Renal pelvis (tissue), 12 donors: ENCODE results near the gene UNC79. TPM values are rescaled to one million over a fixed set of nuclear protein-coding genes. Genes with fewer than 3 reads are reported as not detected.
A peak's percentile ranks its signal among the peaks of the same experiment; 100 is the strongest.
"Not testable (repeated sequence)": the region's sequence is repeated elsewhere in the genome, so short reads cannot be mapped to it uniquely, and the experiment has no call there.

Source experiments
- DNase-seq: peaks from one replicate; pipeline ENCODE4 v3.0.0-alpha.2; 2013
- long read RNA-seq, 16 experiments: transcript quantifications; one replicate each; lab custom pipeline, GENCODE V29; 2026
- polyA plus RNA-seq, 3 donors: library from polyadenylated mRNA; unstranded; fragments of 120-200 nt; gene quantifications; one replicate each; pipeline ENCODE4 v1.2.1, GENCODE V29; 2013; ENCODE audit not compliant: insufficient read length in 3 of 3

Gene UNC79
- 1 to 10 TPM in 2 of 3 donors, under 1 TPM in 1; 0.67 to 1.5 (median 1.5) TPM for polyA plus RNA-seq
- long read RNA-seq, donor 1, result 0 reads
- long read RNA-seq, donor 2, result 0 reads
- long read RNA-seq, donor 3, result 0 reads
- long read RNA-seq, donor 4, result 0 reads
- long read RNA-seq, donor 5, result 0 reads
- long read RNA-seq, donor 6, partial matches to known transcripts, result 0 of 1 reads
- long read RNA-seq, donor 6, other reads (novel, unspliced or antisense), result 0 of 1 reads
- long read RNA-seq, donor 7, result 0 reads
- long read RNA-seq, donor 8, result 0 reads
- long read RNA-seq, donor 9, result 0 reads
- long read RNA-seq, donor 10, result 0 reads
- long read RNA-seq, donor 11, result 0 reads
- long read RNA-seq, donor 12, result 0 reads
- long read RNA-seq, donor 13, result 0 reads
- long read RNA-seq, donor 14, result 0 reads
- long read RNA-seq, donor 15, result 0 reads
- long read RNA-seq, donor 16, result 0 reads

DNA sequence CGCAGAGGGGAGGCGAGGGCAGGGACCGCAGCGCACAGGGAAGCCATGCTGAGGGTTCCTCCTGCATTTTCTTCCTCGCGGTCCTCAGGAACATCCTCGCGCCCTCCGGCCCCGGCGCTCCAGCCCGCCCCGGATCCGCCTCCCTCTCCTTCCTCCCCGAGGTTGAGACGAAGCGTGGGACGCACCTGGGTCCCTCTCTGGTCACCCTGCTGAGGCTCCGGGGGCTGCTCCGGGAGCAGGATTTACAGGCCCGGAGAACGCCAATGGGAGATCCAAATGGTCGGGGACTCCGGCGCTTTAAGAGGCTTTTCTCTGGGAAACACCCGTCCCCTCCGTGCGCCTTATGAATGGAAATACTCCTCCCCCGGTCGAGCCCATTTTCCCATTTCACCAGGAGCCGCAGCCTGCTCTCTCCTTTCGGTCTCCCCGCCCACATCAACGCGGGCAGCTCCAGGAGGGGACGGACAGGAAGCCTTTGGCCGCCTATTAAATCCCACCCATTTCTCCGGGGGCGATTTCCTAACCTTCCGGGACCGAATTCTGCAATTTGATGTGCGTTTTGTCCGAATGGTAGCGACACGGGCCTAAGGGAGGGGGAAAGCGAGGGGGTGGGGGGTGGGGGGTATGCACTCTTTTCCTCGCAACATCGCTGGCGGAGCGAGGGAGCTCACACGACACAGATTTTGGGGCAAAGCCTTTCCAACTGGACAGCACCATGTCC, at the start of gene UNC79:
Gene UNC79, plus strand, starts transcription at position 625 of the 721 bp plus-strand sequence. Its CDS starts 91 bp downstream, at position 716.
- DNase-seq, result peak; percentile 44

DNA sequence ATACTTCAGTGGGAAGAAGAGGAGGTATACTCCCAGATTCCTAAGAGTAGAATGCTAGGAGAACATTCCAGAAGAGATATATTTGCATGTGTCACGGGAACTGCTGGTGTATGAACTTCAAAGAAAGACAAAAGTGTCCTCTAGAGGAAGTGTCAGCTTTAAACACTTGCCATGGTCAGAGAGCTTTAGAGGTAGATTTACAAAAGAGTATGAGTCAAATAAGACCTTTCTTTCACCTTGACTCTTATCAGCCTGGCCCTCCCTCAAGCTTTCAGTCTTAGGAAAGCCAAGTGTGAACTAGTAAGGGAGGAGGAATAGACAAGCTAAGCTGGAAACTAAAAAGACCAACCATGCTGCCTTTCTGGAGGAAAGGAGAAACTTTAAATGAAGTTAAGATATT, 49.1 kb upstream of the UNC79 start:
- DNase-seq, result no peak

DNA sequence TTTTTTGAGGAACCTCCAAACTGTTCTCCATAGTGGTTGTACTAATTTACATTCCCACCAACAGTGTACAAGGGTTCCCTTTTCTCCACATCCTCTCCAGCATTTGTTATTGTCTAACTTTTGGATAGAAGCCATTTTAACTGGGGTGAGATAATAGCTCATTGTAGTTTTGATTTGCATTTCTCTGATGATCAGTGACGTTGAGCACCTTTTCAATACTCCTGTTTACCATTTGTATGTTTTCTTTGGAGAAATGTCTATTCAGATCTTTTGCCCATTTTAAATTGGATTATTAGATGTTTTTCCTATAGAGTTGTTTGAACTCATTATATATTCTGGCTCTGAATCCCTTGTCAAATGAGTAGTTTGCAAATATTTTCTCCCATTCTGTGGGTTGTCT, 46.5 kb upstream of the UNC79 start:
- not testable (repeated sequence) for DNase-seq

DNA sequence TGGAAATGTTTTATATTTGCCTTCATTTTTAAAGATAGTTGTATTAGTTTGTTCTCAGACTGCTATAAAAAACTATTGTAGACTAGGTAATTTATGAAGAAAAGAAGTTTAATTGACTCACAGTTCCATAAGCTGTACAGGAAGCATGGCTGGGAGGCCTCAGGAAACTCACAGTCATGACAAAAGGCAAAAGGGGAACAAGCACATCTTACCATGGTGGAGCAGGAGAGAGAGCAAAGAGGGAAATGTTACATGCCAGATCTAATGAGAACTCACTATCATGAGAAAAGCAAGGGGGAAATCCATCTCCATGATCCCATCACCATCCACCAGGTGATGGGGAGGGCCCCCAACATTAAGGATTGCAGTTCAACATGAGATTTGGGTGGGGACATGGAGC, 35.5 kb upstream of the UNC79 start:
- no peak for DNase-seq

DNA sequence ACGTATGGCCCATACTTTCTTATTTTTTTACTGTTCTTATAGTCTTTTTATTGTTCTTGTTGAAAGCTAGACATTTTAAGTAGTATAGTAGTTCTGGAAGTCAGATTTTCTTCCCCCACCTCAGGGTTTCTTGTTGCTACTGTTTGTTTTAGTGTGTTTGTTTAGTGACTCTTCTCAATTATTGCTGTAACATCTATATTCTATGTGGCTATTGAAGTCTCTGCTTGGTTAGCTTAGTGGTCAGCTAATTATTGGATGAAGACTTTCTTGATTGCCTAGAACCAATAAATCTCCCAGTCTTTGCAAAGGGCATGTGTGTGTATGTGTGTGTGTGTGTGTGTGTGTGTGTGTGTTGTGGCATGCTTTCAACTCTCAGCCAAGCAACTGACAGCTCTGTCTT, 34.3 kb upstream of the UNC79 start:
- DNase-seq, result no peak

DNA sequence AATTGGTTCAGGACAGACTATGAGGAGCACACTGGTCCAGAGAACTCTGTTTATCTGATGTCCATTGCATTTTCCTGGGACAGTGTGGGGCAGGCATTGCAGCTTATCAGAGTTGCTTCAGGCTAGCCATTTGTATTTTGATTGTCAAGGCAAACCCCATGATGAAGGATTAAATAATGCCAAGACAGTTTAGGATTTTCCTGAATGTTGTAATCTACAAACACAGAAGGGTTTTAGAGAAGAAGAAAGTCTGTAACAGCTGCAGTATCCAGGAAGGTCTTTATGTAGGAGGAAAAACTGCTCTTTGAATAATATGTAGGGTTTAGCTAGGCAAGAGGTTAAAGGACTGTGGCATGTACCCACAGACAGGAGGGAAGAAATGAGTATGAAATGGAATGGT, 32.2 kb upstream of the UNC79 start:
- no peak for DNase-seq

DNA sequence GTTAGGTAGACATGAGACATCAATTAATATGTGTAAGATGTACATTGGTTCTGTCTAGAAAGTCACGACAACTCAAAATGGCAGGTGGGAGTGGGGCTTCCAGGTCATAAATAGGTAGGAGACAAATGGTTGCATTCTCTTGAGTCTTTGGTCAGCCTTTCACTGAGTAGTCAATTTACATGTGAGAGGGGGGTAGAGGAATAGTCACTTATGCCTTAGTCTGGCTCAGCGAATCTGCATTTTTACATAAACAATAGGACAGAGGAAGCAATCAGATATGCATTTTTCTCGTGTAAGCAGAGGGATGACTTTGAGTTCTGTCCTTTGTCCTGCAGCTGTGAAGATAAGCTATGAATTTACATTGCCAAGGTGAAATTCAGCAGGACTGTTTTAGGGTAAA, 27.8 kb upstream of the UNC79 start:
- no peak for DNase-seq

DNA sequence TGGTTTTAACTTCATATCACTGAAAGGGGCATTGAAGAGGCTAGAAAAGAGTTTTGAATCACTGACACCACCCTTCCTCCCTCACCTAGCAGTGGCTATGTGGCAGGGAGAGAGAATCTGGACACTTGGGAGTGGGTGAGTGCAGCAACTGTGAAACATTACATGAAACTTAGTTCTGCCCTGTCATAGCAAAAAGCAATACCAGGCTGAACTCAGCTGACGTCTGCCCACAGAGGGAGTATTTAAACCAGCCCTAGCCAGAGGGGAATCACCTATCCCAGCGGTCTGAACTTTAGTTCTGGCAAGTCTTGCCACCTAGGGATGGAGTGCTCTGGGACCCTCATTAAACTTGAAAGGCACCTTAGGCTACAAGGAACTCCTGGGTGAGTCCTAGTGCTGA, 20.7 kb upstream of the UNC79 start:
- DNase-seq, result no peak

DNA sequence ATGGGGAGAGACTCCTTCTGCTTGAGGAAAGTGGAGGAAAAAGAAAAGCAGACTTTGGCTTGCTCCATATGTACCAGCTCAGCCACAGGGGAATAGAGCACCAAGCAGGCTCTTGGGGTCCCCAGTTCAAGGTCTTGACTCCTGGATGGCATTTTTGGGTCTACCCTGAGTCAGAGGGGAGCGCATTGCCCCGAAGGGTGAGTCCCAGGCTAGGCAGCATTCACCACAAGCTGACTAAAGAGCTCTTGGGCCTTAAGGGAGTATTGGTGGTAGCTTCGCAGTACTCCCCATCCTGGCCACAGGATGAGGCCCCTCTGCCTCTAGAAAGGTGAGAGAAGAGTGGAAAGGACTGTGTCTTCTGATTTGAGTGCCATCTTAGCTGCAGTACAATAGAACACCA, 19.8 kb upstream of the UNC79 start:
- DNase-seq, result no peak

DNA sequence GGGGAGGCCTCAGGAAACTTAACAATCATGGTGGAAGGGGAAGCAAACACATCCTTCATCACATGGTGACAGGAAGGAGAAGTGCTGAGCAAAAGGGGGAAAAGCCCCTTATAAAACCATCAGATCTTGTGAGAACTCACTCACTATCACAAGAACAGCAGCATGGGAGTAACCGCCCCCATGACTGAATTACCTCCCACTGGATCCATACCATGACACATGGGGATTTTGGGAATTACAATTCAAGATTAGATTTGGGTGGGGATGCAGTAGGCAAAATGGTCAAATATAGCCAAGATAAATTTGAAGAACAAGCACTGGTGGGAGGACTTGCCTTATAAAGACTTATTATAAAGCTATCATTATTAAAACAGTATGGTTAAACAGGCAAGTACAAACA, 5.6 kb upstream of the UNC79 start:
- not testable (repeated sequence) for DNase-seq

DNA sequence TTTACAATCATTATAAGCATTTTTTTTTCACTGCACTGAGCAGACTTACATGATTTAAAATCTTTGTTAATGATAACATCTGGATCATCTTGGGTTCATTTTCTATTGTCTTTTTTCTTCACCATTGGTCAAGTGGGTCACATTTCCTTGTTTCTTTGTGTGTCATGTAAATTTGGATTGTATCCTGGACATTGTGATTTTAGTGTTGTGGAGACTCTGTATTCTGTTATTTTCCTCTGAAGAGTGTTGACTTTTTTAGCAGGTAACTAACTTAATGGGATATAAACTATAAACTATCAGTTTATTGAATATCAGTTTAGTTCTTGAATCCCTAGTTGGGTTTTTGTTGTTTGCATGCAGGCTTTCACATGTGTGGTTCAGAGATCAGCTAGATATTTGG, 4.0 kb upstream of the UNC79 start:
- no peak for DNase-seq

DNA sequence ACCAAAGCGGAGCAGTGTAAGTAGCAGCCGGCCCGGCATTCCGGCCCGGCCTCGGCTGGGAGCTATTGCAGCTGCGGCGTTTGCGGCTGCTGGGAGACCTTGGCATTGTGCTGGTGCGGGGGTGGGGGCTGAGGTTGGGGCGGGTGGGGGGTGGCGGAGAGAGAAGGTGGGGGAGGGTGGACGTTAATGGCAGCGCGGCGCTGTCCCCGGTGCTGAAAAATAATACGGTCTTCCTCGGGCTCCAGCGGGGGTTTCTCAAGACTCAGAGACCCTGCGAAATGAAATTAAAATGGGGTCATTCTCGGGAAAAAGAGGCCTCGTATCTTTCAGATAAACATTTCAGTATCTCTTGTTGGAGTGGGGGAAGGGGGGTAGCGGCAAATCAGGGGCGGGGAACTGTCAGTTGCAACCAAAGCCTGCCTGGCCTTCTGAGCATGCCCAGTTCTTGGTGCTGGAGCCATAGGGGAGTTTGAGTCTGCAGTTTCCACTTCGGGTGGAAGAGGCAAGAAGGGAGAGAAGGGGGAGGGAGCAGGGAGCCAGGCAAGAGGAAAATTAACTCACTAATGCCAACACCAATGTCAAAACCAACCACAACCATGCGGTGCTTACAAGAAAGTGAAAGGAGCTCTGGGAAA, 414 bp downstream of the UNC79 start:
- DNase-seq, result peak; percentile 63

DNA sequence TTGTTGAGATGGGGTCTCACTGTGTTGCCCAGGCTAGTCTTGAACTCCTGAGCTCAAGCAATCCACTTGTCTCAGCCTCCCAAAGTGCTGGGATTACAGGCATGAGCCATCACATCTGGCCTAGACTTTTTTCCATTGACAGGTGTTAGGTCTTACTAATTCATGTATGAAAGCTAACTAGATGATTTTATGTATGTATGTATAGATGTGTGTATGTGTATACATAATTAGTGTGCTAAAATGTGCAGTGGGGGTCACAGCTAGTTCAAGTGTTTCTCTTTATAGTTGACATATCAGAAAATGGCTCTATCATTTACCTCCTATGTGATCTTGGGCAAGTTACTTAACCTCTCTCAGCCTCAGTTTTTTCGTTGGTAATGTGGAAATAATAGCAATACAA, 23.5 kb downstream of the UNC79 start:
- no peak for DNase-seq

DNA sequence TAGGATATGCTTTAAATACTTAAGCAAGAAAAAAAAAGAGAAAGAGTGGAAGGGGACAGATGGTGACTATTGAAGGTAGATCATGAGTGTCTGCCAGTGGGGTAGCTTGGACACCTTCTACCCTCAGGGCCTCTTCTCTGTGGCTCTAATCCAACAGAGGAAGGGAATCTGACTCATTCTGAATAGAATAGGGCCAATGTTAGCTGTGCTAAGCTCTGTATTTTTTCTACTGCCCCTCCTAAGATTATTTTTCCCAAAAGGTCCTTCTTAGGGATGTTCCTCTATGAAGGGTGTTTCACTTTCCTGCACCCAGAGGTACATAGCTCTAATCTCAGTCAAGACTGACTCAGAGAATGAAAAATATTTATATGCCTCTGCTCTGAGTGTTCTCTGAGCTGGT, 25.6 kb downstream of the UNC79 start:
- DNase-seq, result no peak

DNA sequence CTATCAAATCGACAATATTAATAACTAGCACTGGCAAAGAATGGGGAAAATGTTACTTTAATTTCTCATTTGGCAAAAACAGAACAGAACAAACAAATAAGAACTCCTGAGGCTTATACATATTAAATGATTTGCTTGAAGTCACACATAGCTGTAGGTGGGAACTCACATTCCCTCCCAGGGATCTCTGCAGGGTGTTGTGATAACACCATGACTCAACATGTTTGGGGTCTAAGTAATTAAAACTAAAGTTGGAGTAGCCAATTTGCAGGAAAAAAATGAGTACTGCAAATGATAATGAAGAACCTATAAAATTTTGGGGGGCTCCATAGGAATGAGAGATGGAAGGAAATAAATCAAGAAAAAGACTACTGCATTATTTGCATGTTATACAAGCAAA, 27.5 kb downstream of the UNC79 start:
- no peak for DNase-seq

DNA sequence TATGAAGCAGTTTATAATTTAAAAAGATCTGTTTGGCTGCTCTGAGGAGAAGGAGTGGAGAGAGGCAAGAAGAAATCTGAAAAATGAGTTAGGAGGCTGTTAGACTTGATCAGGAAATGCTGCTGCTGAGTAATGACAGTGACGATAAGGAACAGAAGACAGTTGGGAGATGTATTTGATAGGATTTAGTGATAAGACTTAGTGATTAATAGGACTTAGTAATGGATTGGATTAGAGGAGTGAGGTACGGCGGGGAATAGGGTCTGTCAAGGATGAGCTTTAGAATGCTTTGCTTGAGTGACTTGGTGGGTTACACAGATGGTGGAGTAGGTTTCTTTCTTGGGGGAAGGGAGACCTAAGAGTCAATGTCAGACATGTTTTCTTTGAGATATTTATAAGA, 31.7 kb downstream of the UNC79 start:
- DNase-seq, result no peak

DNA sequence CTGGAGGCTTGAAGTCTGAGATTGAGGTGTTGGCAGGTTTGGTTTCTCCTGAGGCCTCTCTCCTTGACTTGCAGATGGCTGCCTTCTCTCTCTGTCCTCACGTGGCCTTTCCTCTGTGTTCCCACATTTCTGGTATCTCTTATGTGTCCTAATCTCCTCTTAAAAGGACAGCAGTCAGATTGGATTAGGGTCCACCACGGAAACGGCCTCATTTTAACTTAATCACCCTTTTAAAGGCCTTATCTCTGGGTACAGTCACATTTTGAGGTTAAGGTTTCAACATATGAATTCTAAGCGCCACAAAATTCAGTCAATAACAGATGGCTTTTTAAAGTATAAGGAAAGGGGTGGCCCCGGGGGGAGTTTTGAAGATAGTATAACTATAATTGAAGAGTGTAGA, 33.5 kb downstream of the UNC79 start:
- no peak for DNase-seq

DNA sequence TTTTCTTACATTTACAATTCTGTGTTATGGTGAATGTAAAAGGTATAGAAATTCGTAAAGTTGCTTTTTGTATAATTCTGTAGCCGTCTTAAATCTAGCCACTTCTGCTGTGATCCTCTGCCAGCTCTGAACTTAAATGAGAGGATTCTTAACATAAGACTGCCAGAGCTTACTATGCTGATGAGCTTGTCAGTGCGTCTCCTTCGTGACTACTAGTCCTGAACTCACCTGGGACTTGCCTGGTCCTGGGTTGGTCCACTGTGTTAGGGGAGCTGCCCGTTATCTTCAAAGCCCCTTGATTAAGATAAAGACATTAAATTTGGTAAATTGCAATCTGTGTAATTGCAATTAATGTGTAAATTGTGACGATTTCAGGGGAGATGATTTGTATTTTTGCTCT, 44.7 kb downstream of the UNC79 start:
- DNase-seq, result no peak

DNA sequence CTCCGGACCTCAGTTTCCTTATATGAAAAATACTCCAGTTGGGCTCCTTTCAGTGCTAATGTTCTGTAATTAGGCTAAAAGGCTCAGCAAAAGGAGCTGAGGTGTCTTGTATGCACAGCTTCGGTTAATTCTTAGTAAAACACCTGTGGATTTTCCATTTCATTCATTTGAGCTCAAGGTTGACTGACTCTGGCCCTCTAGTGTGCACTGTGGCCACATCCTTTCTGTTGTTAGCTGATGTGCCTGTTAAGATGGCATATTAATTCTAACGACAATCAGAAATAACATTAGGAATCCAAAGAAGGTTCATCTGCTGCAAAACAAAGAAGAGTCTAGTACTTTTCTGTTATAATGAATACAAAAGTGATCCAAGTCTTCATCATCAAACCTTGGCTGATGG, 45.6 kb downstream of the UNC79 start:
- DNase-seq, result no peak

DNA sequence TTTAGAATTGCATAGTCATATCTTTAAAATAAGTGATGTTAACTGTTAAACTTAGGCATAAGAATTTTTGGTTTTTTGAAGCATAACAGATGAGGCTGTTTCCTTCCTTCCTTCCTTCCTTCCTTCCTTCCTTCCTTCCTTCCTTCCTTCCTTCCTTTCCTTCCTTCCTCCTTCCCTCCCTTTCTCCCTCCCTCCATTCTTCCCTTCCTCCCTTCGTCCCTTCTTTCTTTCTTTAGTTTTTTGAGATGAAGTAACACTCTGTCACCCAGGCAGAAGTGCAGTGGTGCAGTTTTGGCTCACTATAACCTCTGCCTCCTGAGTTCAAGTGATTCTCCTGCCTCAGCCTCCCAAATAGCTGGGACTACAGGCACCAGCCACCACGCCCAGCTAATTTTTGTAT, 48.3 kb downstream of the UNC79 start:
- not testable (repeated sequence) for DNase-seq

DNA sequence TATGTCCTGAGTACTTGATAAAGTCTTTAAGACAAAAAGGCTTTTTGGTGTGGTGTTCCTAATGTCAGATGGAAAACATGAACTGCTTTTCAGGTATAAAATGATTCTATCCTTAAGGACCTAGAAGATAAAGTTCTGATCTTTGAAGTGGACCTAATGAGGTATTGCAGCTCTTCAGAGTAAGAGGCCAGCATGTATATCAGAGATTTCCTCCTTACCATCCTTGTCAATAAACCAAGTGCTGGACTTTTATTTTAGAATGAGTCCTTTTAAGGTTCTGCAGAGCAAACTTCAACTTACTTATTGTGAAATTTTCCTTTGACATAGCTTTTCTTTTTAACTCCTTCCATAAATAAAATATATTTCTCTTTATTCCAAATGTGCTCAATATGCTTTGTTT, 50.1 kb downstream of the UNC79 start:
- DNase-seq, result no peak

DNA sequence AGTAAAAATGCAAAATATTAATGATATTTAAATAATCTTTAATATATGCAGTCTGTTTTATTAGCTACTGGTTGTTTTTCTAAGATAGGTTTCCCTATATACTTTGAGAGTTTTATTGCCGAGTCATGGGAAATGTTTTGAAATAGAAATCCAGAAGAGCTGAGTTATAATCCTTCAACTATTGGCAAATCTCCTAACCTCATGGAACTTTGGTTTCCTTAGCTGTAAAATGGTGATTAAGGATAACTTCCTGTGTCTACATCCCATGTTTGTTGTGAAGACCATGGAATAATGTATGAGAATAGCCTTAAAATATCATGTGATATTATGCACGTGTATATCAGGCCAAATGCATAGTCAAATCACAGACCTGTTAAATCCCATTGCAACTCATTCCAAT, 51.0 kb downstream of the UNC79 start:
- DNase-seq, result no peak

DNA sequence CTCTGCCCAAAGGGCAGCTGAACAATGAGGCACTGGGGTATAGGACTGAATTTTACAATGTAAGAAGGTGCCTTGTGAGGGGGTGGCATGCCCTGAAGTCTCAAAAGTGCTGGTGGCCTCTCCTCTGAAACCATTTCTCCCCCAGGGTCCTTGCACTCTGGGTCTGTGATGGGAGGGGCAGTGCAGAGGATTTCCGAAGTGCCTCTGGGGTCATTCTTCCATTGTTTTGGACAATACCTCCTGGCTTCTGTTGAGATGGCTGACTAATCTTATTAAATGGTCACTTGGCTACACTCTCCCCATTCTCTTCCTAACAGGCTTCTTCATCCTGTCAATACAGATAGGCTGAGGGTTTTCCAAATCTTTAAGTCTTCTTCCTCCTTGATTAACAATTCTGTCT, 59.3 kb downstream of the UNC79 start:
- DNase-seq, result no peak
